ENCODE measurements around the gene PSMD2.
A peak's percentile ranks its signal among the peaks of the same experiment; 100 is the strongest.

The PSMD2 gene

DNA sequence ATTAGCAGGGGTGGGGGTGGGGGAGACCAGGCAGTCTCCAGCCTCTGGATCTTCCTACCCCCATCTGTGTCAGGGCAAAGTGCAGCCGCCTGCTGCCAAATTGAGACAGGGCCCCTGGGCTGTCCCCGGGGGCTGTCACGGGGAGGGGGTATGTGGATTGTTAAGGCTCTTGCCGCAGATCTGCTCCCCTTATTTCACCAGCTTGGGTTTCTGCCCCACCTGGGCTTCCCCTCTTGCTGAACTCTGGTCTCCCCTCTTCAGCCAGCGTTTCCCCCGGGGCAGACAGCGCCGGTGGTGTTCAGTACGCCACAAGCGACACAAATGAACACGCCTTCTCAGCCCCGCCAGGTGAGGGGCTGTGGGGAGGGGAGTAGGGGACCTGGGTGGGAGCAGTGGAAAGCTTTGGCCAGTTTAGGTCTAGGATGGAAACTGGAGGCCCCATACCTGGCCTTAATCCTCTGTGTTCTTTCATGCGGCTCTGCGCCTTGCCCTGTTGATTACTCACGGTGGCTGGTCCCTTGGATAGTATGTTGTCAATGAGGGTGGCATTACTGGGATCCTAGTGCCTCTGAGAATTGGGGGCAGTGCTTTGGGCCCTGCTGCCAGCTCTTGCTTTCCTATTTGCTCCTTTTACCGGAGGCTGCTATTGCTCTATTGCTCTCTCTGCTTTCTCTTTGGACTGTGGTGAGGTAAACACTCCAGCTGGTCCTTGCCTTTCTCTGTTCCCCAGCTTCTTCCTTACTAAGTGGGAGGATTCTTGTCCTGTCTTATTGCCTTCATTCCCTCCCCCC lies 17.0 kb downstream of the PSMD2 start:
- TF ChIP-seq, protein P1, sequence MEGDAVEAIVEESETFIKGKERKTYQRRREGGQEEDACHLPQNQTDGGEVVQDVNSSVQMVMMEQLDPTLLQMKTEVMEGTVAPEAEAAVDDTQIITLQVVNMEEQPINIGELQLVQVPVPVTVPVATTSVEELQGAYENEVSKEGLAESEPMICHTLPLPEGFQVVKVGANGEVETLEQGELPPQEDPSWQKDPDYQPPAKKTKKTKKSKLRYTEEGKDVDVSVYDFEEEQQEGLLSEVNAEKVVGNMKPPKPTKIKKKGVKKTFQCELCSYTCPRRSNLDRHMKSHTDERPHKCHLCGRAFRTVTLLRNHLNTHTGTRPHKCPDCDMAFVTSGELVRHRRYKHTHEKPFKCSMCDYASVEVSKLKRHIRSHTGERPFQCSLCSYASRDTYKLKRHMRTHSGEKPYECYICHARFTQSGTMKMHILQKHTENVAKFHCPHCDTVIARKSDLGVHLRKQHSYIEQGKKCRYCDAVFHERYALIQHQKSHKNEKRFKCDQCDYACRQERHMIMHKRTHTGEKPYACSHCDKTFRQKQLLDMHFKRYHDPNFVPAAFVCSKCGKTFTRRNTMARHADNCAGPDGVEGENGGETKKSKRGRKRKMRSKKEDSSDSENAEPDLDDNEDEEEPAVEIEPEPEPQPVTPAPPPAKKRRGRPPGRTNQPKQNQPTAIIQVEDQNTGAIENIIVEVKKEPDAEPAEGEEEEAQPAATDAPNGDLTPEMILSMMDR (IDR thresholded peaks at IDR 0.05; ENCODE audit: low read depth, low read length, missing control alignments): no peak
- DNase-seq (ENCODE audit: extremely low read depth, low read depth): no peak

DNA sequence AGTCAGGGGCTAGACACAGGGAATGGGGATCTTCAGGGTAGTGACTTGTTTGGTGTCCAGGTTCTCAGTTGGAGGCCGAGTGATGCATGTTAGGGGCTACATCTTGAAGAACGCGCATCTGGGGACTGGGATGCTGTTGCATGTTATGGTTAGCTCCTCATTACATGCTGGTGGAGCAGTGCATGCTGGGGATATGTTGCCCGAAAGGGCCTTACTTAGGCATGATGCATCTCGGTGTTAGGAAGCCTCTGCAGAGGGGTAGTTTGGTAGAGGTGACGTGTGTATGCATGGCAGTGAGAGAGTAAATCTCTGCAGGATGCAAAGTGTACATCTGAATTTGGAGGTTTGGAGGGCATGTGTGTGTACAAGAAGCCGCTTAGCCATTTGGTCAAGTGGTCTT lies 17.8 kb downstream of the PSMD2 start:
- TF ChIP-seq, protein P1 (IDR thresholded peaks at IDR 0.05; ENCODE audit: low read depth, low read length, missing control alignments): no peak
- peak overlapping the region; percentile 95 for H3K4me3 ChIP-seq (replicated peaks; ENCODE audit: low read depth, low read length)
- no peak for DNase-seq (ENCODE audit: extremely low read depth, low read depth)

More for the DNA sequence above, 17.0 kb downstream of the PSMD2 start:
- peak overlapping the region; percentile 95 for H3K4me3 ChIP-seq (replicated peaks; ENCODE audit: low read depth, low read length)

DNA sequence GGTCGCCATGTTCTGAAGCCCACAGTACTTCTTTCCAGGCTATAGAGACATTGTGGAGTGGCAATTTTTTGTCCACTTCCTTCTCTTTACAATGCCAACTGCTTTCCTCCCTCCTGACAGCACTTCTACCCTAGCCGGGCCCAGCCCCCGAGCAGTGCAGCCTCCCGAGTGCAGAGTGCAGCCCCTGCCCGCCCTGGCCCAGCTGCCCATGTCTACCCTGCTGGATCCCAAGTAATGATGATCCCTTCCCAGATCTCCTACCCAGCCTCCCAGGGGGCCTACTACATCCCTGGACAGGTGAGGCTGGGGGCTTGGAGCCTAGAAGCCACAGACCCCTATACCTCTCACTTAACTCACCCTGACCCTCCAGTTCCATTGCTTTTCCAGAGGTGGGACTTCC lies 18.2 kb downstream of the PSMD2 start:
- TF ChIP-seq, protein P1 (IDR thresholded peaks at IDR 0.05; ENCODE audit: low read depth, low read length, missing control alignments): no peak
- peak overlapping the region; percentile 95 for H3K4me3 ChIP-seq (replicated peaks; ENCODE audit: low read depth, low read length)

DNA sequence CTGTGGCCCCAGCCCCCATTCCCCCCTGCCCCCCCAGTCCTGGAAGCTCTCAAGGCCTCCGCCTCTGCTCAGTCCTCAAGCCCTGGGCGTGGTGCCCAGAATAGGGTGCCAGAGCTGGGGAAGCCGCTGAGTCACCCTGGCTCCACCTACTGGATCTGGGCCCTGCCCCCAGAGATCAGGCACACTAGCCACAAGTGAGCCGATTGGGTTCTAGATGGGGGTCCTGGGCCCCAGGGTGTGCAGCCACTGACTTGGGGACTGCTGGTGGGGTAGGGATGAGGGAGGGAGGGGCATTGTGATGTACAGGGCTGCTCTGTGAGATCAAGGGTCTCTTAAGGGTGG lies 21.0 kb downstream of the PSMD2 start:
- DNase-seq (ENCODE audit: extremely low read depth, low read depth): peak; percentile 87
- TF ChIP-seq, protein P1 (IDR thresholded peaks at IDR 0.05; ENCODE audit: low read depth, low read length, missing control alignments): no peak
- peak overlapping the region; percentile 29 for H3K4me3 ChIP-seq (replicated peaks; ENCODE audit: low read depth, low read length)

More for the DNA sequence above, 18.2 kb downstream of the PSMD2 start:
- DNase-seq (ENCODE audit: extremely low read depth, low read depth): no peak

DNA sequence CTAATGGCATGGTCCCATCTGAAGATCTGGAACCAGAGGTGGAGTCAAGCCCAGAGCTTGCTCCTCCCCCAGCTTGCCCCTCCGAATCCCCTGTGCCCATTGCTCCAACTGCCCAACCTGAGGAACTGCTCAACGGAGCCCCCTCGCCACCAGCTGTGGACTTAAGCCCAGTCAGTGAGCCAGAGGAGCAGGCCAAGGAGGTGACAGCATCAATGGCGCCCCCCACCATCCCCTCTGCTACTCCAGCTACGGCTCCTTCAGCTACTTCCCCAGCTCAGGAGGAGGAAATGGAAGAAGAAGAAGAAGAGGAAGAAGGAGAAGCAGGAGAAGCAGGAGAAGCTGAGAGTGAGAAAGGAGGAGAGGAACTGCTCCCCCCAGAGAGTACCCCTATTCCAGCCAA lies 22.6 kb downstream of the PSMD2 start:
- DNase-seq (ENCODE audit: extremely low read depth, low read depth): no peak
- no peak overlapping the region for H3K4me3 ChIP-seq (replicated peaks; ENCODE audit: low read depth, low read length)
- TF ChIP-seq, protein P1 (IDR thresholded peaks at IDR 0.05; ENCODE audit: low read depth, low read length, missing control alignments): no peak

DNA sequence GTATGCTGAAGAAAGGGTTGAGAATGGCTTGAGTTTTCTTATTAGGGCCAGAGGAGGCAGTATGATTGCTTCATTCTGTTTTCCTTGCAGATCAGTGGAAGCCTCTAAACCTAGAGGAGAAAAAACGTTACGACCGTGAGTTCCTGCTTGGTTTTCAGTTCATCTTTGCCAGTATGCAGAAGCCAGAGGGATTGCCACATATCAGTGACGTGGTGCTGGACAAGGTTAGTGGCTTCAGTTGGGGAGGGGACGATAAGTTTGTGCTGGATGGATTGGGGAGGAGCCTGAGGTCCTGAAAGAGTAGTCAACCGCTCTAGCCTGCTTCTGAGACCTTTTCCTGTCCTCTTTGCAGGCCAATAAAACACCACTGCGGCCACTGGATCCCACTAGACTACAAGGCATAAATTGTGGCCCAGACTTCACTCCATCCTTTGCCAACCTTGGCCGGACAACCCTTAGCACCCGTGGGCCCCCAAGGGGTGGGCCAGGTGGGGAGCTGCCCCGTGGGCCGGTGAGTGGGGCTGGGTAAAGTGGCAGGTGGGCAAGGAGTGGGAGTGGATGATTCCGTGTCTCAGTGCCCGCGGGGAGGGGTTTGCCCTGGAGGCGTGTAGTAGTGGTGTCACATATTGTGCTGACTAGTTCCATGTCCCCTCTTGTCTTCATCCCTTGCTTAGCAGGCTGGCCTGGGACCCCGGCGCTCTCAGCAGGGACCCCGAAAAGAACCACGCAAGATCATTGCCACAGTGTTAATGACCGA lies 23.9 kb downstream of the PSMD2 start:
- H3K4me3 ChIP-seq (replicated peaks; ENCODE audit: low read depth, low read length): no peak overlapping the region
- no peak for DNase-seq (ENCODE audit: extremely low read depth, low read depth)
- TF ChIP-seq, protein P1 (IDR thresholded peaks at IDR 0.05; ENCODE audit: low read depth, low read length, missing control alignments): no peak
